ENCODE measurements around the gene ATP5F1E. TPM values are rescaled to one million over a fixed set of nuclear protein-coding genes. Genes with fewer than 3 reads are reported as not detected.

ATP5F1E gene
- total and polyA plus RNA-seq, 2 donors (not counting 3 experiments of a cell fraction or from before 2014, with no cell fraction given), result 29.0 to 107 TPM

DNA sequence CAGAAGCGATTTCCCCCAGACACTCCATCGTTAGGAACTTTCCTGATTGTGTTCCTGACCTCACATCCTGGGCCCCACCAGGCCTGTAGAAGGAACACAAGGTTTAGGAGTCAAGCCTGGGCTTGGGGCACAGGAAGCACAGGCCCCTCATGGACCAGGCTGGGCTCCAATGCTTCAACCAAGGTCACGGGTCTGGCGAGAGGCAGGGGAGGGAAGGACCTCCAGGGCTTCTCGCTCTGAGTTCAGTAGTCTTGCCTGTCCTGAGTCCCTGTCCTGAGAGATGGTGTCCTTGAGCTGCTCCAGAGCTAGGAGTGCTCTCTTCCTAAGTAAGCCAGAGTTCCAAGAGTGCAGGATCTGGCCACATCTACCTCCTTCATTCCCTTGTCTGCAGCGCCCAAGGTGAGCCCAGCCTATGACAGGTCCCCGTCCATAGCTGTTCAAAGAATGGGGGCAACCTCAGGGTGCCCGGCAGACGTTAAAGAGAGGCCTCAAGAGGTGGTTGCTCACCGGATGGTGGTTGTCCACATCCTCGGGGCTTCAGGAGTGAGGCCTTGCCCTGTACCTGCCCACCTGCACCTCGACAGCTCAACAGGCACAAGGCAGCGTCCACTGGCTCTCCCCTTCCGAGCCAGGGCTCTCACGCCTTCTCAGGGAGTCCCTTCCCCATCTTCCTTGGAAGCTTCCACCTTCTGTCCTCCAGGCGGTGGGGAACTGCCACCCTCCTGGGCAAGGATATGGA, 14.5 kb downstream of the ATP5F1E start:
- BruUV-seq (replicated peaks), result no TSS peak
- FAIRE-seq, result no peak
- dilution Hi-C loops (cut with MboI; ENCODE audit: extremely low pct_ligation_motif_present, low sequenced_read_pairs), result no loop called here

More for the DNA sequence above, 14.5 kb downstream of the ATP5F1E start:
- peaks cover 7% of the 10 kb centered on the region for H3K4me1 ChIP-seq (ENCODE audit: control insufficient read depth, extremely low read depth, insufficient read depth, low read length)
- H3K9me3 ChIP-seq (replicated peaks; ENCODE audit: control insufficient read depth, insufficient read depth, low read length), result no peaks in the 10 kb centered on the region
- no peaks in the 10 kb centered on the region for H4K20me1 ChIP-seq (replicated peaks; ENCODE audit: control insufficient read depth, extremely low read depth, insufficient read depth, low read length)
- POLR2A ChIA-PET, result no interaction called here
- no peak overlapping the region for H3K9ac ChIP-seq (replicated peaks; ENCODE audit: extremely low read depth, insufficient read depth, low read length)
- H2AFZ ChIP-seq (ENCODE audit: low read depth, low read length), result no peak overlapping the region
- intact Hi-C loops (cut with micrococcal nuclease), result loop anchor here (1.0 to 10.0 kb wide), 3 partner anchors 40 to 927 kb away; partner anchors contain the start of genes FAM217B, PPP1R3D and STX16
- no peak overlapping the region for H3K27ac ChIP-seq (ENCODE audit: insufficient read depth, low read depth, low read length)
- DNase-seq (ENCODE audit: low read depth, low spot score), result no peak
- no peak overlapping the region for H3K4me2 ChIP-seq (ENCODE audit: insufficient read depth, low read length)
- no peaks in the 10 kb centered on the region for H3K79me2 ChIP-seq (ENCODE audit: control insufficient read depth, insufficient read depth, low read length)
- no peak for TF ChIP-seq EZH2 (IDR thresholded peaks at IDR 0.05; ENCODE audit: borderline replicate concordance, low read depth, low read length, severe bottlenecking)
- TF ChIP-seq MYC (IDR thresholded peaks at IDR 0.05; ENCODE audit: low read depth, low read length), result no peak
- no peak for TF ChIP-seq POLR2AphosphoS5 (IDR thresholded peaks at IDR 0.05; ENCODE audit: insufficient read depth, low read depth, low read length)
- no peak for TF ChIP-seq JUN (IDR thresholded peaks at IDR 0.05; ENCODE audit: borderline replicate concordance, insufficient read depth, insufficient read length, low read depth)
- TF ChIP-seq FOS (IDR thresholded peaks at IDR 0.05; ENCODE audit: borderline replicate concordance, insufficient read depth, low read length), result no peak
- TF ChIP-seq, protein P1, sequence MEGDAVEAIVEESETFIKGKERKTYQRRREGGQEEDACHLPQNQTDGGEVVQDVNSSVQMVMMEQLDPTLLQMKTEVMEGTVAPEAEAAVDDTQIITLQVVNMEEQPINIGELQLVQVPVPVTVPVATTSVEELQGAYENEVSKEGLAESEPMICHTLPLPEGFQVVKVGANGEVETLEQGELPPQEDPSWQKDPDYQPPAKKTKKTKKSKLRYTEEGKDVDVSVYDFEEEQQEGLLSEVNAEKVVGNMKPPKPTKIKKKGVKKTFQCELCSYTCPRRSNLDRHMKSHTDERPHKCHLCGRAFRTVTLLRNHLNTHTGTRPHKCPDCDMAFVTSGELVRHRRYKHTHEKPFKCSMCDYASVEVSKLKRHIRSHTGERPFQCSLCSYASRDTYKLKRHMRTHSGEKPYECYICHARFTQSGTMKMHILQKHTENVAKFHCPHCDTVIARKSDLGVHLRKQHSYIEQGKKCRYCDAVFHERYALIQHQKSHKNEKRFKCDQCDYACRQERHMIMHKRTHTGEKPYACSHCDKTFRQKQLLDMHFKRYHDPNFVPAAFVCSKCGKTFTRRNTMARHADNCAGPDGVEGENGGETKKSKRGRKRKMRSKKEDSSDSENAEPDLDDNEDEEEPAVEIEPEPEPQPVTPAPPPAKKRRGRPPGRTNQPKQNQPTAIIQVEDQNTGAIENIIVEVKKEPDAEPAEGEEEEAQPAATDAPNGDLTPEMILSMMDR (IDR thresholded peaks at IDR 0.05; ENCODE audit: extremely low read depth in 1 of 2, insufficient read depth in 1 of 2, low read depth in 1 of 2, low read length in 2 of 2), result no peak
- TF ChIP-seq GATA2 (IDR thresholded peaks at IDR 0.05; ENCODE audit: insufficient read depth, insufficient read length, low read depth, low read length), result no peak
- TF ChIP-seq POLR2A (IDR thresholded peaks at IDR 0.05; ENCODE audit: low read depth, low read length), result no peak
- TF ChIP-seq, protein P2, sequence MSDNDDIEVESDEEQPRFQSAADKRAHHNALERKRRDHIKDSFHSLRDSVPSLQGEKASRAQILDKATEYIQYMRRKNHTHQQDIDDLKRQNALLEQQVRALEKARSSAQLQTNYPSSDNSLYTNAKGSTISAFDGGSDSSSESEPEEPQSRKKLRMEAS (IDR thresholded peaks at IDR 0.05; ENCODE audit: insufficient read depth, insufficient read length), result no peak
- H3K36me3 ChIP-seq (ENCODE audit: control insufficient read depth in 2 of 2, extremely low read depth in 1 of 2, insufficient read depth in 2 of 2, low read length in 2 of 2), result peaks cover 0 to 2% of the 10 kb centered on the region in 2 experiments
- no peak overlapping the region for H3K4me3 ChIP-seq (replicated peaks in 1 of 3; ENCODE audit: insufficient read depth in 1 of 3, low read depth in 1 of 3, low read length in 3 of 3)
- CTCF ChIA-PET, result interaction anchor here (0.9 to 3.4 kb wide), 3 partner anchors 10 to 205 kb away, joined by 3 to 14 read pairs (median 3); no protein-coding TSS in a partner anchor
- no peaks in the 10 kb centered on the region for H3K27me3 ChIP-seq (ENCODE audit: control insufficient read depth in 2 of 2, insufficient read depth in 2 of 2, low read length in 2 of 2)
- no peaks in the 10 kb centered on the region for H3K9me1 ChIP-seq (replicated peaks; ENCODE audit: control insufficient read depth, extremely low read depth, insufficient read depth, low read length)

All from endothelial cell of umbilical vein (primary cell).